ENCODE measurements around the gene MATN1. TPM values are rescaled to one million over a fixed set of nuclear protein-coding genes. Genes with fewer than 3 reads are reported as not detected.
A peak's percentile ranks its signal among the peaks of the same experiment; 100 is the strongest.

MATN1 gene
- polyA plus RNA-seq, 1 donor from 2014 or later, result 0.22 TPM

- TF ChIP-seq EZH2 (IDR thresholded peaks at IDR 0.05; ENCODE audit: borderline replicate concordance, insufficient read depth, low read length, poor library complexity, severe bottlenecking), result no peak
- TF ChIP-seq SMC3 (conservative IDR thresholded peaks at IDR 0.05; ENCODE audit: poor library complexity), result peak; percentile 99
- peak; percentile 100 for TF ChIP-seq RAD21 (conservative IDR thresholded peaks at IDR 0.05)
- TF ChIP-seq, protein P1, sequence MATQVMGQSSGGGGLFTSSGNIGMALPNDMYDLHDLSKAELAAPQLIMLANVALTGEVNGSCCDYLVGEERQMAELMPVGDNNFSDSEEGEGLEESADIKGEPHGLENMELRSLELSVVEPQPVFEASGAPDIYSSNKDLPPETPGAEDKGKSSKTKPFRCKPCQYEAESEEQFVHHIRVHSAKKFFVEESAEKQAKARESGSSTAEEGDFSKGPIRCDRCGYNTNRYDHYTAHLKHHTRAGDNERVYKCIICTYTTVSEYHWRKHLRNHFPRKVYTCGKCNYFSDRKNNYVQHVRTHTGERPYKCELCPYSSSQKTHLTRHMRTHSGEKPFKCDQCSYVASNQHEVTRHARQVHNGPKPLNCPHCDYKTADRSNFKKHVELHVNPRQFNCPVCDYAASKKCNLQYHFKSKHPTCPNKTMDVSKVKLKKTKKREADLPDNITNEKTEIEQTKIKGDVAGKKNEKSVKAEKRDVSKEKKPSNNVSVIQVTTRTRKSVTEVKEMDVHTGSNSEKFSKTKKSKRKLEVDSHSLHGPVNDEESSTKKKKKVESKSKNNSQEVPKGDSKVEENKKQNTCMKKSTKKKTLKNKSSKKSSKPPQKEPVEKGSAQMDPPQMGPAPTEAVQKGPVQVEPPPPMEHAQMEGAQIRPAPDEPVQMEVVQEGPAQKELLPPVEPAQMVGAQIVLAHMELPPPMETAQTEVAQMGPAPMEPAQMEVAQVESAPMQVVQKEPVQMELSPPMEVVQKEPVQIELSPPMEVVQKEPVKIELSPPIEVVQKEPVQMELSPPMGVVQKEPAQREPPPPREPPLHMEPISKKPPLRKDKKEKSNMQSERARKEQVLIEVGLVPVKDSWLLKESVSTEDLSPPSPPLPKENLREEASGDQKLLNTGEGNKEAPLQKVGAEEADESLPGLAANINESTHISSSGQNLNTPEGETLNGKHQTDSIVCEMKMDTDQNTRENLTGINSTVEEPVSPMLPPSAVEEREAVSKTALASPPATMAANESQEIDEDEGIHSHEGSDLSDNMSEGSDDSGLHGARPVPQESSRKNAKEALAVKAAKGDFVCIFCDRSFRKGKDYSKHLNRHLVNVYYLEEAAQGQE (IDR thresholded peaks at IDR 0.05; ENCODE audit: borderline replicate concordance), result peak; percentile 5
- H3K9me3 ChIP-seq (ENCODE audit: low read length), result no peaks in the 10 kb centered on the region
- no peak overlapping the region for H3K4me2 ChIP-seq (ENCODE audit: low read length)
- H4K20me1 ChIP-seq (ENCODE audit: insufficient read depth), result no peaks in the 10 kb centered on the region
- H3K4me3 ChIP-seq (ENCODE audit: low read length), result peak overlapping the region; percentile 79
- no peaks in the 10 kb centered on the region for H3K9me2 ChIP-seq (ENCODE audit: insufficient read depth, low read length)
- H3K36me3 ChIP-seq (ENCODE audit: insufficient read depth, low read length), result no peaks in the 10 kb centered on the region
- H3K27me3 ChIP-seq (ENCODE audit: insufficient read depth, low read depth, low read length), result no peaks in the 10 kb centered on the region
- no peak overlapping the region for H2AFZ ChIP-seq (ENCODE audit: low read depth, low read length)
- H3K9ac ChIP-seq (ENCODE audit: low read length), result peak overlapping the region; percentile 72
- no peak overlapping the region for H3K27ac ChIP-seq (ENCODE audit: low read length)
- H3K79me2 ChIP-seq (replicated peaks; ENCODE audit: insufficient read depth, low read length), result no peaks in the 10 kb centered on the region
- no peaks in the 10 kb centered on the region for H3F3A ChIP-seq (ENCODE audit: insufficient read depth, low read length, poor library complexity, severe bottlenecking)
These were observed 3.7 kb downstream of the MATN1 start for GRCh38 chr1:30719406-30720270.

DNA sequence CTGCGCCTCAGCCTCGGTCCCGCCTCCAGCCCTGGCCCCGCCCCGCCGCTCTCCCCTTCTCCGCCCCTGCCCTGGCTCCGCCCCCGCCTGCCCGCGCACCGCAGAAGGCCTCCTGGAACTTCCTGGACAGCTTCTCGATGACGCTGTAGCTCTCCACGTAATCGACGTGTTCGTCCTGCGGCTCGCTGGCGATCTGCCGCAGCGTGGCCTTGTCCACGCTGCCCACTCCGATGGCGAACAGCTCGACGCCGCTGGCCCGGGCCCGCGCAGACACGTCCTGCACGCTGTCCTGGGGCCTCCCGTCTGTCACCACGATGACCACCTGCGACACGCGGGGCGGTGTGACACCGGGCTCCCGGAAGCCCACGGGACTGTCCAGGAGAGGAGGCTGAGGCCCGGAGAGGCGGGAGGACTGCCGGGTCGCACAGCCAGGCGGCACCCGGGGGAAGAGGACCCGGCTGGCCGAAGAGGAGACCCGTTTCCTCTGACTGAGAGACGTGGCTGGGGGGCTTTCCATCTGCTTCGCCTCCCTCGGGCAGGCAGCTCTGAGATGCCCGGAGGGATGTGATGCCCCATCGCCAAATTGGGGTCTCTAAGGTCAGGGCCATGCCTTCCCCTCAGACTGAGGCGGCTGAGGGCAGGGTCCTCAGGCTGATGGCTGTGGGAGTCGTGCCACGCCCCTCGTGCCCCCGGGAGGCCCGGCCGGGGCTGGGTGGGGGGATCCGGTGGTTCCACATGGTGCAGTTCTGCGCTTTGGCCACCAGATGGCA lies 4.6 kb downstream of the MATN1 start:
- Histone ChIP-seq H3K9me3 (ENCODE audit: low read length) (no peaks in the 10 kb centered on the region), H3K27ac (ENCODE audit: low read length) (peak overlapping the region; percentile 65), H3K9ac (ENCODE audit: low read length) (peak overlapping the region; percentile 72), H4K20me1 (ENCODE audit: insufficient read depth) (no peaks in the 10 kb centered on the region), H3K36me3 (ENCODE audit: insufficient read depth, low read length) (no peaks in the 10 kb centered on the region), H2AFZ (ENCODE audit: low read depth, low read length) (peak overlapping the region; percentile 73), H3K27me3 (ENCODE audit: insufficient read depth, low read depth, low read length) (no peaks in the 10 kb centered on the region), H3K9me2 (ENCODE audit: insufficient read depth, low read length) (no peaks in the 10 kb centered on the region), H3K4me2 (ENCODE audit: low read length) (peak overlapping the region; percentile 26), H3F3A (ENCODE audit: insufficient read depth, low read length, poor library complexity, severe bottlenecking) (no peaks in the 10 kb centered on the region), H3K4me3 (ENCODE audit: low read length) (peak overlapping the region; percentile 79), H3K79me2 (replicated peaks; ENCODE audit: insufficient read depth, low read length) (no peaks in the 10 kb centered on the region)
- TF ChIP-seq POLR2AphosphoS5 (IDR thresholded peaks at IDR 0.05) (peak; percentile 70), MXI1 (conservative IDR thresholded peaks at IDR 0.05; ENCODE audit: poor library complexity, severe bottlenecking) (peak; percentile 67), EZH2 (IDR thresholded peaks at IDR 0.05; ENCODE audit: borderline replicate concordance, insufficient read depth, low read length, poor library complexity, severe bottlenecking) (no peak), SMC3 (conservative IDR thresholded peaks at IDR 0.05; ENCODE audit: poor library complexity) (no peak), EP300 (conservative IDR thresholded peaks at IDR 0.05; ENCODE audit: poor library complexity, severe bottlenecking) (peak; percentile 14), TAF1 (IDR thresholded peaks at IDR 0.05; ENCODE audit: low read depth) (no peak), RAD21 (conservative IDR thresholded peaks at IDR 0.05) (no peak)
- TF ChIP-seq, protein P1 (IDR thresholded peaks at IDR 0.05; ENCODE audit: borderline replicate concordance), result peak; percentile 14
- TF ChIP-seq, protein P2, sequence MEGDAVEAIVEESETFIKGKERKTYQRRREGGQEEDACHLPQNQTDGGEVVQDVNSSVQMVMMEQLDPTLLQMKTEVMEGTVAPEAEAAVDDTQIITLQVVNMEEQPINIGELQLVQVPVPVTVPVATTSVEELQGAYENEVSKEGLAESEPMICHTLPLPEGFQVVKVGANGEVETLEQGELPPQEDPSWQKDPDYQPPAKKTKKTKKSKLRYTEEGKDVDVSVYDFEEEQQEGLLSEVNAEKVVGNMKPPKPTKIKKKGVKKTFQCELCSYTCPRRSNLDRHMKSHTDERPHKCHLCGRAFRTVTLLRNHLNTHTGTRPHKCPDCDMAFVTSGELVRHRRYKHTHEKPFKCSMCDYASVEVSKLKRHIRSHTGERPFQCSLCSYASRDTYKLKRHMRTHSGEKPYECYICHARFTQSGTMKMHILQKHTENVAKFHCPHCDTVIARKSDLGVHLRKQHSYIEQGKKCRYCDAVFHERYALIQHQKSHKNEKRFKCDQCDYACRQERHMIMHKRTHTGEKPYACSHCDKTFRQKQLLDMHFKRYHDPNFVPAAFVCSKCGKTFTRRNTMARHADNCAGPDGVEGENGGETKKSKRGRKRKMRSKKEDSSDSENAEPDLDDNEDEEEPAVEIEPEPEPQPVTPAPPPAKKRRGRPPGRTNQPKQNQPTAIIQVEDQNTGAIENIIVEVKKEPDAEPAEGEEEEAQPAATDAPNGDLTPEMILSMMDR (IDR thresholded peaks at IDR 0.05; ENCODE audit: poor library complexity, severe bottlenecking), result peak; percentile 99

Measured in neural cell (in vitro differentiated cells).